ENCODE data around the gene ACTA1. TPM values are rescaled to one million over a fixed set of nuclear protein-coding genes. Genes with fewer than 3 reads are reported as not detected.

ACTA1 gene
- total RNA-seq, 3 donors from 2014 or later = 2.8 to 4.1 TPM; not detected in 1

DNA sequence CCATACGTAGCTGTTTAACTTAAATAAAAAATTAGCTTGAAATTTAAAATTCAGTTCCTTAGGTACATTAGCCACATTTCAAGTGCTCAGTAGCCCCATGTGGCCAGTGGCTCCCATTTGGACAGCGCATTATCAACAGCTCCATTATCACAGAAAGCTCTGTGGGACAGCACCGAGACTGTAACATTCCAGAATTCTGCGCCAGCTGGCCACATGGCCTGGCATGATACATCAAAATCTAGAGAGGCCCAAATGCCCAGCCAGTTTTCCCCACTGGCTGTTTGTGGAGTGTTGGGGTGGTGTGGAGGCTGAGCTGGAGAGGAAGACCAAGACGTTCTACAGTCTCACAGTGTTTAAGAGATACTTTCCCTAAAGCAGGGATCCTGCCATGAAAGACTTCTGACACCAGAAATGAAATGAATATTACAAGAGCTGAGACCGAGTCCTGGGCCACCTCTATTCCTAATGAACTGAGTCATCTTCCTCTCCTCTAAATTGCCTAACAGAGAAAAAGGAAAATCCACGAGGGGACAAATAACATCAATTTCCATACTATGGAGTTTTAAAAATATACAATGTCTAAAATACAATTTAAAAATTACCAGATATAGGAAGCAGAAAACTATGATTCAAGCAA lies 27.3 kb upstream of the ACTA1 start:
- intact Hi-C loops (cut with DNase I, micrococcal nuclease) = no loop called here
- DNase-seq (no peak), ATAC-seq (no peak)
- H3K36me3 ChIP-seq (ENCODE audit: low read depth) = peaks cover 8% of the 10 kb centered on the region
- TF ChIP-seq CTCF (IDR thresholded peaks at IDR 0.05) = no peak
- H3K9me3 ChIP-seq = no peaks in the 10 kb centered on the region
- H3K4me3 ChIP-seq = no peak overlapping the region
- no peaks in the 10 kb centered on the region for H3K4me1 ChIP-seq (ENCODE audit: low read depth)

- no peak for TF ChIP-seq CTCF (IDR thresholded peaks at IDR 0.05)
- no peak for ATAC-seq
- H3K9me3 ChIP-seq = no peaks in the 10 kb centered on the region
- no peaks in the 10 kb centered on the region for H3K4me1 ChIP-seq (ENCODE audit: low read depth)
- peaks cover 7% of the 10 kb centered on the region for H3K36me3 ChIP-seq (ENCODE audit: low read depth)
- H3K4me3 ChIP-seq = no peak overlapping the region
- intact Hi-C loops (cut with DNase I, micrococcal nuclease) = loop anchor here in 1 of 2 donors (10.0 kb wide), 1 partner anchor 205 kb away; no protein-coding TSS in a partner anchor
- no peak for DNase-seq
These were observed 25.9 kb upstream of the ACTA1 start for GRCh38 chr1:229459815-229460214.

GRCh38 chr1:229457436-229457835 lies 23.5 kb upstream of the ACTA1 start:
- no peaks in the 10 kb centered on the region for H3K36me3 ChIP-seq (ENCODE audit: low read depth)

DNA sequence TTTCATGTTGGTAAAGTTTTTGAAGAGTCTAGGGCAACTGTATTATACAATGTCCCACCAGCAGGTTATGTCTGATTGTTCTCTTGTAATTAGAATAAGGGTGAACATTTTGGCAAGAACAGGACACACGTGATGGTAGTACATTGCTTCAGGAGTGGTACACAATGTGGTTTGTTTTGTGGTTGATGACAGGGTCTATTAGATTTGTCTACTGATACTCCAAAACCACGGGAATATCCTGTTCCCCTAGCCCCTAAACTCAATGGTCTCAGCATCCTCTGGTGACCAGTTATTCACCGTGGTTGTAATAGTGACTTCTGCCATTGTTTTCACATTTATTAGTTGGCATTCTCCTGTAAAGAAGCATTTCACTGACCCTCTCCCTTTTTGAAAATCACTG lies 22.1 kb upstream of the ACTA1 start:
- Histone ChIP-seq H3K9me3 (no peaks in the 10 kb centered on the region), H3K36me3 (ENCODE audit: low read depth) (no peaks in the 10 kb centered on the region), H3K4me1 (ENCODE audit: low read depth) (no peaks in the 10 kb centered on the region), H3K4me3 (no peak overlapping the region)
- intact Hi-C loops (cut with DNase I, micrococcal nuclease) = loop anchor here in 1 of 2 donors (10.0 kb wide), 1 partner anchor 201 kb away; no protein-coding TSS in a partner anchor
- DNase-seq (no peak), ATAC-seq (no peak)
- no peak for TF ChIP-seq CTCF (IDR thresholded peaks at IDR 0.05)

More at GRCh38 chr1:229457436-229457835, 23.5 kb upstream of the ACTA1 start:
- H3K9me3 ChIP-seq = no peaks in the 10 kb centered on the region
- H3K4me1 ChIP-seq (ENCODE audit: low read depth) = no peaks in the 10 kb centered on the region
- TF ChIP-seq CTCF (IDR thresholded peaks at IDR 0.05) = no peak
- intact Hi-C loops (cut with DNase I, micrococcal nuclease) = loop anchor here in 1 of 2 donors (10.0 kb wide), 1 partner anchor 203 kb away; no protein-coding TSS in a partner anchor
- ATAC-seq = no peak
- DNase-seq = no peak
- H3K4me3 ChIP-seq = no peak overlapping the region

GRCh38 chr1:229454056-229454455 lies 20.2 kb upstream of the ACTA1 start:
- Histone ChIP-seq H3K36me3 (ENCODE audit: low read depth) (no peaks in the 10 kb centered on the region), H3K4me3 (no peak overlapping the region), H3K9me3 (no peaks in the 10 kb centered on the region), H3K4me1 (ENCODE audit: low read depth) (no peaks in the 10 kb centered on the region)
- intact Hi-C loops (cut with DNase I, micrococcal nuclease) = loop anchor here in 1 of 2 donors (10.0 kb wide), 1 partner anchor 199 kb away; no protein-coding TSS in a partner anchor
- TF ChIP-seq CTCF (IDR thresholded peaks at IDR 0.05) = no peak
- ATAC-seq = no peak
- DNase-seq = no peak
